ENCODE measurements around the gene ZSWIM7.
A peak's percentile ranks its signal among the peaks of the same experiment; 100 is the strongest.

Gene ZSWIM7

GRCh38 chr17:16026895-16027294 is 27.4 kb upstream of the ZSWIM7 start:
- no peak overlapping the region for H3K27ac ChIP-seq (ENCODE audit: insufficient read depth, low read depth, low read length, poor library complexity, severe bottlenecking)
- H3K9me3 ChIP-seq (ENCODE audit: control insufficient read depth, low read length): no peaks in the 10 kb centered on the region
- 92 to 98% methylated on average over 5 of the region's 5 CpGs for WGBS, 2 experiments
- peaks cover 37% of the 10 kb centered on the region for H3K36me3 ChIP-seq (ENCODE audit: control insufficient read depth, insufficient read depth, low read length)
- H3K4me3 ChIP-seq (ENCODE audit: insufficient read depth, low read depth, low read length): no peak overlapping the region
- H3K27me3 ChIP-seq (ENCODE audit: control insufficient read depth, insufficient read depth, low read length, poor library complexity, severe bottlenecking): no peaks in the 10 kb centered on the region
- no peaks in the 10 kb centered on the region for H3K4me1 ChIP-seq (ENCODE audit: control insufficient read depth, insufficient read depth, low read length)

- H3K36me3 ChIP-seq (ENCODE audit: control insufficient read depth, insufficient read depth, low read length): peaks cover 38% of the 10 kb centered on the region
- 100% methylated on average over 1 of the region's 1 CpG; no CpG with 5 or more reads in 1 of the 2 experiments for WGBS, 2 experiments
Observed at GRCh38 chr17:16025202-16025601, 25.7 kb upstream of the ZSWIM7 start.

GRCh38 chr17:16023881-16024280 is 24.4 kb upstream of the ZSWIM7 start:
- H3K27me3 ChIP-seq (ENCODE audit: control insufficient read depth, insufficient read depth, low read length, poor library complexity, severe bottlenecking): no peaks in the 10 kb centered on the region
- no peaks in the 10 kb centered on the region for H3K4me1 ChIP-seq (ENCODE audit: control insufficient read depth, insufficient read depth, low read length)
- H3K4me3 ChIP-seq (ENCODE audit: insufficient read depth, low read depth, low read length): no peak overlapping the region
- H3K27ac ChIP-seq (ENCODE audit: insufficient read depth, low read depth, low read length, poor library complexity, severe bottlenecking): no peak overlapping the region
- 89 to 90% methylated on average over 3 to 4 of the region's 4 CpGs for WGBS, 2 experiments
- peaks cover 30% of the 10 kb centered on the region for H3K36me3 ChIP-seq (ENCODE audit: control insufficient read depth, insufficient read depth, low read length)
- H3K9me3 ChIP-seq (ENCODE audit: control insufficient read depth, low read length): no peaks in the 10 kb centered on the region

More at GRCh38 chr17:16025202-16025601, 25.7 kb upstream of the ZSWIM7 start:
- no peaks in the 10 kb centered on the region for H3K27me3 ChIP-seq (ENCODE audit: control insufficient read depth, insufficient read depth, low read length, poor library complexity, severe bottlenecking)
- H3K4me1 ChIP-seq (ENCODE audit: control insufficient read depth, insufficient read depth, low read length): no peaks in the 10 kb centered on the region
- H3K9me3 ChIP-seq (ENCODE audit: control insufficient read depth, low read length): no peaks in the 10 kb centered on the region
- H3K27ac ChIP-seq (ENCODE audit: insufficient read depth, low read depth, low read length, poor library complexity, severe bottlenecking): no peak overlapping the region
- no peak overlapping the region for H3K4me3 ChIP-seq (ENCODE audit: insufficient read depth, low read depth, low read length)

GRCh38 chr17:16019347-16019746 is 19.8 kb upstream of the ZSWIM7 start:
- H3K4me3 ChIP-seq (ENCODE audit: insufficient read depth, low read depth, low read length): no peak overlapping the region
- no peaks in the 10 kb centered on the region for H3K27me3 ChIP-seq (ENCODE audit: control insufficient read depth, insufficient read depth, low read length, poor library complexity, severe bottlenecking)
- 100% methylated on average over 1 of the region's 1 CpG for WGBS, 2 experiments
- no peaks in the 10 kb centered on the region for H3K4me1 ChIP-seq (ENCODE audit: control insufficient read depth, insufficient read depth, low read length)
- H3K36me3 ChIP-seq (ENCODE audit: control insufficient read depth, insufficient read depth, low read length): peaks cover 4% of the 10 kb centered on the region
- no peaks in the 10 kb centered on the region for H3K9me3 ChIP-seq (ENCODE audit: control insufficient read depth, low read length)
- no peak overlapping the region for H3K27ac ChIP-seq (ENCODE audit: insufficient read depth, low read depth, low read length, poor library complexity, severe bottlenecking)

- H3K9me3 ChIP-seq (ENCODE audit: control insufficient read depth, low read length): no peaks in the 10 kb centered on the region
- WGBS, 2 experiments: 74 to 97% methylated on average over 2 to 3 of the region's 3 CpGs
- H3K27me3 ChIP-seq (ENCODE audit: control insufficient read depth, insufficient read depth, low read length, poor library complexity, severe bottlenecking): no peaks in the 10 kb centered on the region
- H3K4me3 ChIP-seq (ENCODE audit: insufficient read depth, low read depth, low read length): no peak overlapping the region
- no peak overlapping the region for H3K27ac ChIP-seq (ENCODE audit: insufficient read depth, low read depth, low read length, poor library complexity, severe bottlenecking)
- peaks cover 3% of the 10 kb centered on the region for H3K36me3 ChIP-seq (ENCODE audit: control insufficient read depth, insufficient read depth, low read length)
- H3K4me1 ChIP-seq (ENCODE audit: control insufficient read depth, insufficient read depth, low read length): no peaks in the 10 kb centered on the region
Observed at GRCh38 chr17:16013943-16014407, 14.5 kb upstream of the ZSWIM7 start.

- no peaks in the 10 kb centered on the region for H3K9me3 ChIP-seq (ENCODE audit: control insufficient read depth, low read length)
- H3K27ac ChIP-seq (ENCODE audit: insufficient read depth, low read depth, low read length, poor library complexity, severe bottlenecking): no peak overlapping the region
- H3K4me1 ChIP-seq (ENCODE audit: control insufficient read depth, insufficient read depth, low read length): no peaks in the 10 kb centered on the region
- H3K36me3 ChIP-seq (ENCODE audit: control insufficient read depth, insufficient read depth, low read length): peaks cover 49% of the 10 kb centered on the region
- no peaks in the 10 kb centered on the region for H3K27me3 ChIP-seq (ENCODE audit: control insufficient read depth, insufficient read depth, low read length, poor library complexity, severe bottlenecking)
- H3K4me3 ChIP-seq (ENCODE audit: insufficient read depth, low read depth, low read length): no peak overlapping the region
- 96 to 99% methylated on average over 3 of the region's 3 CpGs for WGBS, 2 experiments
Observed at GRCh38 chr17:16007439-16007838, 7.9 kb upstream of the ZSWIM7 start.

GRCh38 chr17:16005636-16006035 is 6.1 kb upstream of the ZSWIM7 start:
- no peak overlapping the region for H3K4me3 ChIP-seq (ENCODE audit: insufficient read depth, low read depth, low read length)
- H3K27ac ChIP-seq (ENCODE audit: insufficient read depth, low read depth, low read length, poor library complexity, severe bottlenecking): no peak overlapping the region
- H3K9me3 ChIP-seq (ENCODE audit: control insufficient read depth, low read length): no peaks in the 10 kb centered on the region
- 97 to 98% methylated on average over 1 of the region's 1 CpG for WGBS, 2 experiments
- H3K36me3 ChIP-seq (ENCODE audit: control insufficient read depth, insufficient read depth, low read length): peaks cover 62% of the 10 kb centered on the region
- no peaks in the 10 kb centered on the region for H3K27me3 ChIP-seq (ENCODE audit: control insufficient read depth, insufficient read depth, low read length, poor library complexity, severe bottlenecking)
- no peaks in the 10 kb centered on the region for H3K4me1 ChIP-seq (ENCODE audit: control insufficient read depth, insufficient read depth, low read length)

GRCh38 chr17:16003841-16004240 is 4.3 kb upstream of the ZSWIM7 start:
- WGBS, 2 experiments: 93% methylated on average over 1 of the region's 1 CpG
- H3K27ac ChIP-seq (ENCODE audit: insufficient read depth, low read depth, low read length, poor library complexity, severe bottlenecking): no peak overlapping the region
- H3K27me3 ChIP-seq (ENCODE audit: control insufficient read depth, insufficient read depth, low read length, poor library complexity, severe bottlenecking): no peaks in the 10 kb centered on the region
- H3K4me3 ChIP-seq (ENCODE audit: insufficient read depth, low read depth, low read length): no peak overlapping the region
- no peaks in the 10 kb centered on the region for H3K4me1 ChIP-seq (ENCODE audit: control insufficient read depth, insufficient read depth, low read length)
- peaks cover 62% of the 10 kb centered on the region for H3K36me3 ChIP-seq (ENCODE audit: control insufficient read depth, insufficient read depth, low read length)
- H3K9me3 ChIP-seq (ENCODE audit: control insufficient read depth, low read length): no peaks in the 10 kb centered on the region

GRCh38 chr17:16002708-16003260 is 3.3 kb upstream of the ZSWIM7 start:
- H3K4me3 ChIP-seq (ENCODE audit: insufficient read depth, low read depth, low read length): no peak overlapping the region
- H3K4me1 ChIP-seq (ENCODE audit: control insufficient read depth, insufficient read depth, low read length): no peaks in the 10 kb centered on the region
- H3K9me3 ChIP-seq (ENCODE audit: control insufficient read depth, low read length): no peaks in the 10 kb centered on the region
- H3K36me3 ChIP-seq (ENCODE audit: control insufficient read depth, insufficient read depth, low read length): peaks cover 56% of the 10 kb centered on the region
- 92 to 100% methylated on average over 2 of the region's 2 CpGs for WGBS, 2 experiments
- no peaks in the 10 kb centered on the region for H3K27me3 ChIP-seq (ENCODE audit: control insufficient read depth, insufficient read depth, low read length, poor library complexity, severe bottlenecking)
- no peak overlapping the region for H3K27ac ChIP-seq (ENCODE audit: insufficient read depth, low read depth, low read length, poor library complexity, severe bottlenecking)

GRCh38 chr17:16001226-16001897 is 1.9 kb upstream of the ZSWIM7 start:
- Histone ChIP-seq H3K4me1 (ENCODE audit: control insufficient read depth, insufficient read depth, low read length) (no peaks in the 10 kb centered on the region), H3K27ac (ENCODE audit: insufficient read depth, low read depth, low read length, poor library complexity, severe bottlenecking) (no peak overlapping the region), H3K27me3 (ENCODE audit: control insufficient read depth, insufficient read depth, low read length, poor library complexity, severe bottlenecking) (no peaks in the 10 kb centered on the region), H3K4me3 (ENCODE audit: insufficient read depth, low read depth, low read length) (peak overlapping the region; percentile 87), H3K36me3 (ENCODE audit: control insufficient read depth, insufficient read depth, low read length) (peaks cover 49% of the 10 kb centered on the region), H3K9me3 (ENCODE audit: control insufficient read depth, low read length) (no peaks in the 10 kb centered on the region)
